GM21447 (cell line): ENCODE data around the gene CDH4.

Experiments
- ATAC-seq: cut with Tn5 transposase; IDR thresholded peaks from one replicate; pipeline ENCODE4 v1.9.1; 2021; ENCODE audit not compliant: unreplicated experiment

Gene CDH4

GRCh38 chr20:61877776-61878477 lies 625.9 kb downstream of the CDH4 start:
- ATAC-seq, result no peak

DNA sequence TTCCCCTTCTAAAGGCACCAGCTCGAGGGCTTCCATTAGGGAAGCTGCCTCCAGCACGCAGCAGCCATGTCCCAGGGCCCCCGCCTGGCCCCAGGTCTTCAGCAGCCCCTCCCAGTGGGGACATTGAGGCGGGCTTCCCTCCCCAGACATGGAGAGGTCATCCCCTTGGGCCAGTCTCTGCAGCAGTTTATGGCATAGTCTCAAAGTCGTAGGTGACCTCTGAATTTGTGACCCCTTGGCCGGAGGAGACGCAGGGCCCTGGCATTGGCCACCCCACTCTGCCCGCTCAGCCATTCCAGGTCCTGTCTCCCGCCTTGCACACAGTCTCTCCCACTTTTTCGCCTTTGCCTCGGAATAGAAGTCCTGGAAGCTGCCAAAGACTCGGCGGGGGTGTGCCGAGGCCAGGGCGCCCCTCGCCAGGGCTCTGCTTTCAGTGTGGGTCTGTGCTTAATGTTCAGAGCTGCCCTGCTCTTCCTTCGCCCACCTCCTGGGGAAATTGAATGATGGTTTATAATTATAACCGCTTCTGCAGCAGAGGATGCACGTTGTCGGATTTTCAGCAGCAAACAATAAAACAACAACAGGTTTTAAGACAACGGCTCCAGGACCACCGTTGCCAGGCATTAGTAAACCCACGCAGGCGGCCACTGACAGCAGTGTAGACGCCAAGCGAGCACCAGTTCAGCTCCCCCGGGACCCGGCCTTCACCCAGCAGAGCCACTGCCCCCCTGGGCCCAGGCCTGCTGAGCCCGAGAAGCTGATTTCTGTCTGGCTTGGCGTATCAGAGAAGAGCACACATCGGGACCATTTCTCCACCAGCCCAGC lies 626.6 kb downstream of the CDH4 start:
- ATAC-seq, result no peak

DNA sequence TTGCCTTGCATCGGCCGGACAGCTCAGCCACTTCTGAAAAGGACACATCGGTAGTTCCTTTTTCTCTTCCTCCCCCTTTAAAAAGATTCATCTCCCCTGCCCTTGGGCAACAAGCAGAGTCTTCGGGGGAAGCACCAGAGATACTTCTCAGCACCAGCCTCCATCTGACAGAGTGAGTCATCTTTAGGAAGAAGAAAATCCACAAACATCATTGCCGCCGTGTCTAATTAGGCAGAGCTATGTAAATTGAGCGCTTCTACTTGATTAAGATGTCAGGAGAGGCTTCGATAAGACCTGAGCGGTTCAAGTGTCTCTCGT lies 627.2 kb downstream of the CDH4 start:
- no peak for ATAC-seq

GRCh38 chr20:61879694-61880093 lies 627.6 kb downstream of the CDH4 start:
- no peak for ATAC-seq

GRCh38 chr20:61880706-61881105 lies 628.6 kb downstream of the CDH4 start:
- no peak for ATAC-seq

DNA sequence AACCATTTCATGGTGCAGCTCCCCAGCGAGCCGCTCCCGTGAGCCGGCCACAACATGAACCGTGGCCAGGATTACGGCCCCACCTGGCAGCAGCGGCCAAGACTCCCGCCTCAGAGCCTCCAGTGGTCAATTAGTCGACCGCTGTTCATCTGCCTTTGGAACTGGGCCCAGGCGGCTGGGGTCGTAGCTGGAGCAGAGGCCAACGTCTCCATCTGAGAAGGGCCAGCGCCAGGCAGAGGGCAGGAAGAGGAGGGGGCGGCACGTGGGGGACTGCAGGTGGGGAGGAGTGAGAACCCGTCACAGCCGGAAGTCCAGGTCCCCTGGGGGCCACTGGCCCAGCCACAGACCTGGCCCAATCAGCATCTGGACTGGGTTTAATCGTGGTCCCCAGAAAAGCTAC lies 629.4 kb downstream of the CDH4 start:
- no peak for ATAC-seq

DNA sequence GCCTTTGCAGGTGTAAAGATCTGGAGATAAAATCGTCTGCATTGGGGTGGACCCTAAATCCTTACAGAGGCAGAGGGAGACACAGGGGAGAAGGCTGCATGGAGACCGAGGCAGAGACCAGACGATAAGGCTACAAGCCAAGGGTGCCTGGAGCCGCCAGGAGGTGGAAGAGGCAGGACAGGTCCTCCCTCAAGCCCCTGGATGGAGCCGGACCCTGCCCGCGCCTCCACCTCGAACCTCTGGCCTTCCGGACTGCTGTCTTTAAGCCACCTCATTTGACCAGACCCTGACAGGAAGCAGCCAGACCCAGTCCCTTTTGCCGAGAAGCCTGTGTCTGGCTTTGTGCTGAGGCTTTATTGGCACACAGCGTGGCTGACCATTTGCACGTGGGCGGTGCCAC lies 629.8 kb downstream of the CDH4 start:
- ATAC-seq, result no peak

DNA sequence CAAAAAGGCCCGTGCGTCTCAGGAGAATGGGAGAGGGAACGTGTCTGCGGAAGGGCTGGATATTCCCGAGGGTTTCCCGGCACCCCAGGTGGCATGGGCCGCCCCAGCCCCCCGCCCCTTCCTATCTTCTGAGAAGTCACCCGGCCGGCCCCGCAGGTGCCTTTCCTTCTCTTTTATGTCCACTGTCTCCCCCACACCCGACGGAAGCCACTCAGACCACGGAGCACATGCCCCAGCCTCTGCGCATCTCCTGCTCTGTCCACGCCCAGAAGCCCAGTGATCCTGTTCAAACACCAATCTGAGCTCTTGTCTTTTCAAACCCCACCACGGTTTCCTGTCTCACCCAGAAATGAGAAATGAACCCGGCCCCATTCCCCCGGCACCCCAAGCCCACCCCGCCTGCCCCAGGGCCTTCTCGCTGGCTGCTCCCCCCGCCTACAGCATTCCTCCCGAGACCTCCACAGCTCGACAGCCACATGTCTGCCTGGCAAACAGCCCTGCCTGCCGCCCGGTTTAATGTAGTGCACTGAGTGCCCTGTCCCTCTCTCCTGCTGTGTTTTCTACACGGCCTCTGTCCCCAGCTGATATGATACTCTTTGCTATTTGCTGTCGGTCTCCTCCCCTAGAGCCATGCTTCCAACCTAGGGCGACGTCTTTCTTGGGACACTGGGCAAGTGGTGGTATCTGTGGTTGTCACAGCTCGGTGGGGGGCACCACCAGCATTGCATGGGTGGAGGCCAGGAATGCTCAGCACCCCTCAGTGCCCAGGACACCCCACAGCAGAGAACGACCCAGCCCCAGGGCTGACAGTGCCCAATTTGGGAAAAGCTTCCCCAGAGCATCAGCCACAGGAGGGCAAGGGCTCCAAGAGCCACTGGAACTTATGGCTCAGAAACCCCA lies 630.9 kb downstream of the CDH4 start:
- no peak for ATAC-seq

GRCh38 chr20:61883857-61884393 lies 631.9 kb downstream of the CDH4 start:
- ATAC-seq, result no peak

GRCh38 chr20:61884571-61885389 lies 632.7 kb downstream of the CDH4 start:
- ATAC-seq, result no peak

DNA sequence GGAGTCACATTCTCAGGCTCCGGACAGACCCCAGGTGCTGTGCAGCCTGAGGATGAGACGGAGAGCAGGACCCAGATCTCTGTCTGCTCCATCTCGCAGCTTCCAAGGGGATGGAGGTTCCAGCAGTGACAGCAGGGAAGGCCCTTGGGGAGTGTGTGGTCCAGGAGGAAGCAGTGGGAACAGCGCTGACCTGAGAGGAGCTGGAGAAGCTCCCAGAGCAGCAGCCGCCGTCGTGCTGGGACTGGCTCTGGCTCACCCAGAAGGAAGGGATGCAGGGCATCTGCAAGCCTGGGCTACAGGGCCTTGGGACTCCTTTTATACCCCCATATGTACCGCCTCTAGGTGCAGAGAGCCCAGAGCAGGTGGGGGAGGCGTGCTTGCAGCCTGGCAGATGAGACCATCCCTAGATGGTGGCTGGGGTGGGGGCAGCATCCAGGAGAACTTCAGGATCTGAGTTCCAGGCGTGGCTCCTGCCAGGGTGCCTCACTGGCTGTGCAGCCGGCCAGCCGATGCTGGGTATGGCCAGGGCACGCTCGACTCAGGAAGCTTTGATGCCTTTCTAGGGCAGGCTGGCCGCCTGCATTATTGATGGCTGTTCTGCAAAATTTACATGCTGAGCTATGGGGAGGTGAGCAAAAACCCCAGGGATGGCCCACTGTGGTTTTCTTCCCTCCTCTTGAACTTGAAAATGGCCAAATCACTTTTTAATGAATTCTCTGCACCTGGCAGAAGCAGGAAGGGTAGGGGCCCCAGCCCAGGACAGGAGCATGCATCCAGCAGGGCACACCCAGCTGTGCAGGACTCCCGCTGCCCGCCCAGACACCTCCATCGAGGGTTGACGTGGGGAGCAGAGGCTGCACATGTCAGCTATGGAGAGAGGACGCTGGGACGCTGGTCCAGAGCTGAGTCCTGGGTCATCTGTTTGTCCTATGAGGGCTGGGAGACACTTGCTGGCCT lies 634.0 kb downstream of the CDH4 start:
- ATAC-seq, result no peak

- no peak for ATAC-seq
Measured at GRCh38 chr20:61886721-61887595, 634.9 kb downstream of the CDH4 start.

DNA sequence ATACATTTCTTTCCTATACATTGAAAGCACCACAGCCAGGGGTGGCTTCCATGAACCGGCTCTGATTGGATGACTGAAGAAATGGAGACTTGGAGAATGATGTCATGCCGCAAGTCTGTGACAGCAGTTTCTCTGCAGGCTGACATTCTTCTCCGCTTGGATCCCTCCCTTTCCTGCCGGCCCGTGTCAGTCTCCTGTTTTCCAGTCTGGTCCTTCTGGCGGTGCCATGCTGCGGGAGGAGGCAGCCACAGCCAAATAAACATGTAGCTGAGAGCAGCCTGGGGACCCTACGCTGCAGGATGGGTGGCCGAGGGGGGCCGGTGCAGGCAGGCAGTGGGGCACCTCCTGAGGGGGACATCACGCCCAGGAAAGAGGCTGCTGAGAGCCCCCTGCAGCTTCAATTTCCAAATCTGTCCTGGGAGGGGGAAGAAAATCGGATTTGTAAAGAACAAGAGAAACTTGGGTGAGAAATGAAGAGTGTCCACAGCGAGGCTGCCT lies 635.6 kb downstream of the CDH4 start:
- no peak for ATAC-seq

GRCh38 chr20:61888101-61888865 lies 636.2 kb downstream of the CDH4 start:
- ATAC-seq, result no peak

- ATAC-seq, result no peak
Measured at GRCh38 chr20:61889659-61890058, 637.6 kb downstream of the CDH4 start.

DNA sequence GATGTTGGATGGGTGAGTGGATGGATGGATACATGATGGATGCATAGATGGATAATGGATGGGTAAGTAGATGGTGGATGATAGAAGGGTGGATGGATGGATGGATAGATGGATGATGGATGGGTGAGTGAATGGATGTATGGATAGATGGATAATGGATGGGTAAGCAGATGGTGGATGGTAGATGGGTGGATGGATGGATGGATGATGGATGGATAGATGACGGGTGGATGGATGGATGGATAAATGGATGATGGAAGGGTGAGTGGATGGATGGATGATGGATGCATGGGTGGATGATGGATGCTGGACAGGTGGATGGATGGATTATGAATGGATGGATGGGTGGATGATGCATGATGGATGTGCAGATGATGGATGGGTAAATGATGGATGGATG lies 638.1 kb downstream of the CDH4 start:
- no peak for ATAC-seq

GRCh38 chr20:61891476-61891875 lies 639.4 kb downstream of the CDH4 start:
- ATAC-seq, result no peak
